ENCODE results near the gene CEP78.
A peak's percentile ranks its signal among the peaks of the same experiment; 100 is the strongest.

CEP78 gene

GRCh38 chr9:78314550-78314949 is 78.7 kb downstream of the CEP78 start:
- no peak overlapping the region for H3K4me3 ChIP-seq (ENCODE audit: low read depth, low read length)
- TF ChIP-seq CTCF (conservative IDR thresholded peaks at IDR 0.05; ENCODE audit: low read depth, low read length) = no peak
- no peak for DNase-seq (ENCODE audit: low read depth)

- no peak overlapping the region for H3K4me3 ChIP-seq (ENCODE audit: low read depth, low read length)
- DNase-seq (ENCODE audit: low read depth) = peak; percentile 77
- no peak for TF ChIP-seq CTCF (conservative IDR thresholded peaks at IDR 0.05; ENCODE audit: low read depth, low read length)
These were observed 79.3 kb downstream of the CEP78 start for GRCh38 chr9:78314953-78315870.

- H3K4me3 ChIP-seq (ENCODE audit: low read depth, low read length) = no peak overlapping the region
- no peak for DNase-seq (ENCODE audit: low read depth)
- no peak for TF ChIP-seq CTCF (conservative IDR thresholded peaks at IDR 0.05; ENCODE audit: low read depth, low read length)
These were observed 80.5 kb downstream of the CEP78 start for GRCh38 chr9:78316166-78316892.

GRCh38 chr9:78319197-78320029 is 83.5 kb downstream of the CEP78 start:
- no peak for DNase-seq (ENCODE audit: low read depth)
- TF ChIP-seq CTCF (conservative IDR thresholded peaks at IDR 0.05; ENCODE audit: low read depth, low read length) = no peak
- H3K4me3 ChIP-seq (ENCODE audit: low read depth, low read length) = no peak overlapping the region

- DNase-seq (ENCODE audit: low read depth) = no peak
- TF ChIP-seq CTCF (conservative IDR thresholded peaks at IDR 0.05; ENCODE audit: low read depth, low read length) = no peak
- no peak overlapping the region for H3K4me3 ChIP-seq (ENCODE audit: low read depth, low read length)
These were observed 84.3 kb downstream of the CEP78 start for GRCh38 chr9:78320030-78320693.

GRCh38 chr9:78320875-78321496 is 85.1 kb downstream of the CEP78 start:
- no peak for DNase-seq (ENCODE audit: low read depth)
- TF ChIP-seq CTCF (conservative IDR thresholded peaks at IDR 0.05; ENCODE audit: low read depth, low read length) = no peak

More at GRCh38 chr9:78320875-78321496, 85.1 kb downstream of the CEP78 start:
- no peak overlapping the region for H3K4me3 ChIP-seq (ENCODE audit: low read depth, low read length)

All from choroid plexus epithelial cell (primary cell).